Measurements from ENCODE around the gene CBFA2T3. TPM values are rescaled to one million over a fixed set of nuclear protein-coding genes. Genes with fewer than 3 reads are reported as not detected.

CBFA2T3 gene
- total RNA-seq, 1 experiment from 2014 or later: 2.1 TPM

- POLR2A ChIA-PET: no interaction called here
- H3K4me3 ChIP-seq (ENCODE audit: low read depth, low read length): no peak overlapping the region
- peaks cover 17% of the 10 kb centered on the region for H3K4me1 Mint-ChIP-seq (ENCODE audit: low read depth, unreplicated experiment)
Measured at GRCh38 chr16:88853325-88853941, 123.6 kb downstream of the CBFA2T3 start.

DNA sequence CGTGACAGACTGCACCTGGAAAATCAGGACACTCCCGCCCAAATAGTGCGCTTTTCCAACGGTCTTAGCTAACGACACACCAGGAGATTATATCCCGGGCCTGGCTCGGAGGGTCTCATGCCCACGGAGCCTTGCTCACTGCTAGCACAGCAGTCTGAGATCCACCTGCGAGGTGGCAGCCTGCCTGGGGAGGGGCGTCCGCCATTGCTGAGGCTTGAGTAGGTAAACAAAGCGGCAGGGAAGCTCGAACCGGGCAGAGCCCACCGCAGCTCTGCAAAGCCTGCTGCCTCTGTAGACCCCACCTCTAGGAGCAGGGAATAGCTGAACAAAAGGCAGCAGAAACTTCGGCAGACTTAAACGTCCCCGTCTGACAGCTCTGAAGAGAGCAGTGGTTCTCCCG is 125.4 kb downstream of the CBFA2T3 start:
- Histone ChIP-seq H3K4me3 (ENCODE audit: low read depth, low read length) (no peak overlapping the region), H3K27me3 (replicated peaks; ENCODE audit: control insufficient read depth, insufficient read depth, low read length) (no peaks in the 10 kb centered on the region), H3K4me1 (peaks cover 7% of the 10 kb centered on the region), H3K36me3 (ENCODE audit: control insufficient read depth, insufficient read depth, low read length) (peaks cover 1% of the 10 kb centered on the region; the same call in 1 of the 2 replicates), H3K9me3 (no peaks in the 10 kb centered on the region)
- DNase-seq: no peak
- no peaks in the 10 kb centered on the region for H3K27me3 Mint-ChIP-seq (ENCODE audit: insufficient read depth, unreplicated experiment)
- no peak overlapping the region for H3K4me3 Mint-ChIP-seq (ENCODE audit: unreplicated experiment)
- H3K9me3 Mint-ChIP-seq (ENCODE audit: unreplicated experiment): no peaks in the 10 kb centered on the region
- H3K36me3 Mint-ChIP-seq (ENCODE audit: insufficient read depth, unreplicated experiment): peaks cover 17% of the 10 kb centered on the region
- BruUV-seq (replicated peaks): no TSS peak
- ChIA-PET CTCF (no interaction called here), POLR2A (interaction anchor here (0.7 kb wide), 1 partner anchor 187 kb away, joined by 3 read pairs; no protein-coding TSS in a partner anchor)
- peaks cover 10% of the 10 kb centered on the region for H3K4me1 Mint-ChIP-seq (ENCODE audit: low read depth, unreplicated experiment)
- TF ChIP-seq, protein P1, sequence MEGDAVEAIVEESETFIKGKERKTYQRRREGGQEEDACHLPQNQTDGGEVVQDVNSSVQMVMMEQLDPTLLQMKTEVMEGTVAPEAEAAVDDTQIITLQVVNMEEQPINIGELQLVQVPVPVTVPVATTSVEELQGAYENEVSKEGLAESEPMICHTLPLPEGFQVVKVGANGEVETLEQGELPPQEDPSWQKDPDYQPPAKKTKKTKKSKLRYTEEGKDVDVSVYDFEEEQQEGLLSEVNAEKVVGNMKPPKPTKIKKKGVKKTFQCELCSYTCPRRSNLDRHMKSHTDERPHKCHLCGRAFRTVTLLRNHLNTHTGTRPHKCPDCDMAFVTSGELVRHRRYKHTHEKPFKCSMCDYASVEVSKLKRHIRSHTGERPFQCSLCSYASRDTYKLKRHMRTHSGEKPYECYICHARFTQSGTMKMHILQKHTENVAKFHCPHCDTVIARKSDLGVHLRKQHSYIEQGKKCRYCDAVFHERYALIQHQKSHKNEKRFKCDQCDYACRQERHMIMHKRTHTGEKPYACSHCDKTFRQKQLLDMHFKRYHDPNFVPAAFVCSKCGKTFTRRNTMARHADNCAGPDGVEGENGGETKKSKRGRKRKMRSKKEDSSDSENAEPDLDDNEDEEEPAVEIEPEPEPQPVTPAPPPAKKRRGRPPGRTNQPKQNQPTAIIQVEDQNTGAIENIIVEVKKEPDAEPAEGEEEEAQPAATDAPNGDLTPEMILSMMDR (IDR thresholded peaks at IDR 0.05; ENCODE audit: insufficient read depth in 1 of 2, low read depth in 1 of 2, low read length in 1 of 2, severe bottlenecking in 1 of 2, unreplicated experiment in 1 of 2): no peak
- no peak overlapping the region for H3K27ac Mint-ChIP-seq (ENCODE audit: unreplicated experiment)
- intact Hi-C loops (cut with micrococcal nuclease; ENCODE audit: unreplicated experiment): no loop called here

More at GRCh38 chr16:88853325-88853941, 123.6 kb downstream of the CBFA2T3 start:
- intact Hi-C loops (cut with micrococcal nuclease; ENCODE audit: unreplicated experiment): no loop called here
- H3K9me3 Mint-ChIP-seq (ENCODE audit: unreplicated experiment): no peaks in the 10 kb centered on the region
- TF ChIP-seq, protein P1 (IDR thresholded peaks at IDR 0.05; ENCODE audit: insufficient read depth in 1 of 2, low read depth in 1 of 2, low read length in 1 of 2, severe bottlenecking in 1 of 2, unreplicated experiment in 1 of 2): no peak
- CTCF ChIA-PET: interaction anchor here (0.7 kb wide), 1 partner anchor 116 kb away, joined by 10 read pairs; no protein-coding TSS in a partner anchor
- peaks cover 29% of the 10 kb centered on the region for H3K36me3 Mint-ChIP-seq (ENCODE audit: insufficient read depth, unreplicated experiment)
- no peaks in the 10 kb centered on the region for H3K27me3 Mint-ChIP-seq (ENCODE audit: insufficient read depth, unreplicated experiment)
- no peak overlapping the region for H3K27ac Mint-ChIP-seq (ENCODE audit: unreplicated experiment)
- Histone ChIP-seq H3K36me3 (ENCODE audit: control insufficient read depth, insufficient read depth, low read length) (peaks cover 1% of the 10 kb centered on the region; the same call in 1 of the 2 replicates), H3K27me3 (replicated peaks; ENCODE audit: control insufficient read depth, insufficient read depth, low read length) (no peaks in the 10 kb centered on the region), H3K9me3 (no peaks in the 10 kb centered on the region), H3K4me1 (peaks cover 11% of the 10 kb centered on the region)
- H3K4me3 Mint-ChIP-seq (ENCODE audit: unreplicated experiment): no peak overlapping the region
- no TSS peak for BruUV-seq (replicated peaks)
- no peak for DNase-seq

- no peaks in the 10 kb centered on the region for H3K9me3 ChIP-seq
- POLR2A ChIA-PET: interaction anchor here (0.7 kb wide), 1 partner anchor 186 kb away, joined by 3 read pairs; no protein-coding TSS in a partner anchor
- no peak overlapping the region for H3K4me3 ChIP-seq (ENCODE audit: low read depth, low read length)
- DNase-seq: no peak
- CTCF ChIA-PET: no interaction called here
- Mint-ChIP-seq H3K4me3 (ENCODE audit: unreplicated experiment) (no peak overlapping the region), H3K36me3 (ENCODE audit: insufficient read depth, unreplicated experiment) (peaks cover 11% of the 10 kb centered on the region), H3K27me3 (ENCODE audit: insufficient read depth, unreplicated experiment) (no peaks in the 10 kb centered on the region), H3K4me1 (ENCODE audit: low read depth, unreplicated experiment) (peaks cover 7% of the 10 kb centered on the region), H3K9me3 (ENCODE audit: unreplicated experiment) (no peaks in the 10 kb centered on the region), H3K27ac (ENCODE audit: unreplicated experiment) (no peak overlapping the region)
- H3K4me1 ChIP-seq: peaks cover 2% of the 10 kb centered on the region
- intact Hi-C loops (cut with micrococcal nuclease; ENCODE audit: unreplicated experiment): no loop called here
- no TSS peak for BruUV-seq (replicated peaks)
- peaks cover 1% of the 10 kb centered on the region; the same call in 1 of the 2 replicates for H3K36me3 ChIP-seq (ENCODE audit: control insufficient read depth, insufficient read depth, low read length)
- H3K27me3 ChIP-seq (replicated peaks; ENCODE audit: control insufficient read depth, insufficient read depth, low read length): no peaks in the 10 kb centered on the region
- TF ChIP-seq, protein P1 (IDR thresholded peaks at IDR 0.05; ENCODE audit: insufficient read depth in 1 of 2, low read depth in 1 of 2, low read length in 1 of 2, severe bottlenecking in 1 of 2, unreplicated experiment in 1 of 2): no peak
Measured at GRCh38 chr16:88850531-88851199, 126.3 kb downstream of the CBFA2T3 start.

Measured in Caco-2 (cell line).